Stimulated activated CD8-positive, alpha-beta memory T cell treated with anti-CD3 and anti-CD28 coated beads, Interleukin-15, amount 100 ng/mL, for 4 hours (primary cell): ENCODE results near the gene ANXA4.
"Not testable (repeated sequence)": the region's sequence is repeated elsewhere in the genome, so short reads cannot be mapped to it uniquely, and the experiment has no call there.

Experiments
- DNase-seq, 2 donors: peaks; one replicate each; pipeline ENCODE4 v3.0.0-alpha.2; 2020; ENCODE audit warnings: low read depth in 2 of 2

The ANXA4 gene

GRCh38 chr2:69754633-69755032 lies 12.7 kb downstream of the ANXA4 start:
- DNase-seq = no peak

GRCh38 chr2:69755862-69756467 lies 14.0 kb downstream of the ANXA4 start:
- DNase-seq = no peak

GRCh38 chr2:69762025-69762424 lies 20.1 kb downstream of the ANXA4 start:
- DNase-seq = no peak

- no peak for DNase-seq
These were observed 20.9 kb downstream of the ANXA4 start for GRCh38 chr2:69762513-69763494.

GRCh38 chr2:69763831-69764230 lies 21.9 kb downstream of the ANXA4 start:
- DNase-seq = not testable (repeated sequence)

- no peak for DNase-seq
These were observed 22.6 kb downstream of the ANXA4 start for GRCh38 chr2:69764286-69765095.

GRCh38 chr2:69765096-69765380 lies 23.1 kb downstream of the ANXA4 start:
- DNase-seq = no peak

GRCh38 chr2:69766014-69766413 lies 24.1 kb downstream of the ANXA4 start:
- DNase-seq = no peak

- no peak for DNase-seq
These were observed 25.1 kb downstream of the ANXA4 start for GRCh38 chr2:69767034-69767433.

- no peak for DNase-seq
These were observed 26.3 kb downstream of the ANXA4 start for GRCh38 chr2:69768235-69768634.

GRCh38 chr2:69768789-69769188 lies 26.9 kb downstream of the ANXA4 start:
- DNase-seq = no peak

- DNase-seq = no peak
These were observed 27.3 kb downstream of the ANXA4 start for GRCh38 chr2:69769272-69769671.

GRCh38 chr2:69770193-69770702 lies 28.3 kb downstream of the ANXA4 start:
- DNase-seq = no peak

GRCh38 chr2:69770747-69771146 lies 28.8 kb downstream of the ANXA4 start:
- DNase-seq = no peak

GRCh38 chr2:69771461-69771860 lies 29.5 kb downstream of the ANXA4 start:
- DNase-seq = no peak

- no peak for DNase-seq
These were observed 31.3 kb downstream of the ANXA4 start for GRCh38 chr2:69773206-69773605.

GRCh38 chr2:69774258-69774983 lies 32.5 kb downstream of the ANXA4 start:
- DNase-seq = not testable (repeated sequence)

- DNase-seq = no peak
These were observed 33.3 kb downstream of the ANXA4 start for GRCh38 chr2:69774984-69775982.

GRCh38 chr2:69776886-69777785 lies 35.2 kb downstream of the ANXA4 start:
- DNase-seq = no peak
